IPS-15b (cell line): ENCODE results near the gene BMP2K.
A peak's percentile ranks its signal among the peaks of the same experiment; 100 is the strongest.

Source experiments
- H3K27me3 ChIP-seq: one replicate; pipeline ENCODE4 v1.6.1; 2013; ENCODE audit warnings: low read length; ENCODE audit not compliant: control insufficient read depth, insufficient read depth
- H3K36me3 ChIP-seq: one replicate; pipeline ENCODE4 v1.6.1; 2013; ENCODE audit warnings: low read length; ENCODE audit not compliant: control insufficient read depth, insufficient read depth
- H3K4me1 ChIP-seq: one replicate; pipeline ENCODE4 v1.6.1; 2013; ENCODE audit warnings: mild to moderate bottlenecking, low read length; ENCODE audit not compliant: control insufficient read depth, insufficient read depth
- H3K4me3 ChIP-seq: one replicate; pipeline ENCODE4 v1.5.1; 2013; ENCODE audit warnings: low read depth, low read length
- H3K9ac ChIP-seq: one replicate; pipeline ENCODE4 v1.6.1; 2013; ENCODE audit warnings: low read depth, mild to moderate bottlenecking, low read length
- H3K9me3 ChIP-seq: one replicate; pipeline ENCODE4 v1.6.1; 2013; ENCODE audit warnings: mild to moderate bottlenecking, low read length; ENCODE audit not compliant: control insufficient read depth, insufficient read depth

Gene BMP2K

DNA sequence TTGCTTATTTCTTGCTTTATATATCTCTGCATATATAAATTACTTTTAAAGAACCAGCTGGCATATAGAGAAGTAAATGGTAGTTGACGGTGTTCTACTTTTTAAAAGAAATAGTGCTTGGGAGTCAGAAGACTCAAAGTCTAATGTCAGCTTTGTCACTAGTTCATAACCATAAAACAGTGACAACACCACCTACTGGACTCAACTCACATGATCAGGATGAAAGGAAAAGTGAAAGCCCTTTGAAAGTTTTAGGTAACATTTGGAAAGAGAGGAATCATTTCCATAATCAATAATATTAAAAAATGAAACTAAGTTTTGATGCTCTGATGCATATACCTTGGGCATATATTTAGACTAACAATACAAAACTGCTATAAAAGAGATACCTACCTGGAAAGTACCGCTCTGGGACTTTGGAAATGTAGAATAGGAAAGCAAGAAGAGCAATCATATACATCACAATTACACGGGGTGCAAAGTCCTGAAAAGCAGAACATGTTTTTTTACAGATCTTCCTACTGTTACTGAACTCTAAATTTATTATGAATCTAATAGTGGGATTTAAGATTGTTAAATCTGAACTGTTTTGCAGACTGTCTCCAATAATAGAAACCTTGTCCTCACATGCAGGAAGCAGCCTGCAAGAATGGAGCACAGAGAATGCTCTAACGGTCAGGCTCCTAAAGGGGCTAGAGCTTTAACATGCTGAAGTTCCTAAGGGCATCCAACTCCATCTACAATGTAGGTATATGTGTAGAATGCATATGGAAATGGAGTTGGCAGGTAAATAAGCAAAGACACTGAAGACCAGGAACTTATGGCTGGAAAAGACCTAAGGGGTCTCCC lies 147.5 kb downstream of the BMP2K start:
- peaks cover 7% of the 10 kb centered on the region for H3K36me3 ChIP-seq
- H3K9ac ChIP-seq = no peak overlapping the region
- no peaks in the 10 kb centered on the region for H3K27me3 ChIP-seq
- H3K9me3 ChIP-seq = no peaks in the 10 kb centered on the region
- peaks cover 3% of the 10 kb centered on the region for H3K4me1 ChIP-seq
- no peak overlapping the region for H3K4me3 ChIP-seq

DNA sequence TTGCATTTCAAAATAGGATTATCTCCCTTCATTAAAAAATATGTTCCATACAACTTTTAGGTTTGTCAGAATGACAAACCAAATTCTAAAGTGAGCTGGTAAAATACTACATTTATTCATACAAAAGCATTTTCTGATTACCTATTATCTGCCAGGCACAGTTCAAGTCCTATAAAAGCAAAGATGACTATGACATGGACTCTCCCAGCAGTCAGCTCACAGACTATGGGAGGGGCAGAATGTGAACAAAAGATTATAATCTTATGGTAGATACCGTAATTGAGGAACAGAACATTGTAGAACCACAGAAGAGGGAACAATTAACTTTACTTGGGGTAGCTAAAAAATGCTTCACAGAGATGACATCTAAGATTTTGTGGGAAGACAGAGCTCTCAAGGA lies 150.7 kb downstream of the BMP2K start:
- peaks cover 7% of the 10 kb centered on the region for H3K36me3 ChIP-seq

DNA sequence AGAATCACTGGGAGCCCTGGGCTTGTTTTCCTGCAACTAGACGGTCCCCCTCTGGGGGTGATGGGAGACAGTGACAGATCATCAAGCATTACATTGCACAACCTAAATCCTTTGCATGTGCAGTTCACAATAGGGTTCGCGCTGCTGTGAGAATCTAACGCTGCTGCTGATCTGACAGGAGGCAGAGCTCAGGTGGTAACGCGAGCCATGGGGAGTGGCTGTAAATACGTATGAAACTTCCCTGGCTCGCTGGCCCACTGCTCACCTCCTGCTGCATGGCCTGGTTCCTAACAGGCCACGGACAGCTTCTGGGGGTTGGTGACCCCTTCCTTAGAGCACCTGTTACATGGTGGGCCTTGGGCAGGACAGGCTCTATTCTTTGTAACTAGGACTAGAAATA lies 152.7 kb downstream of the BMP2K start:
- no peaks in the 10 kb centered on the region for H3K9me3 ChIP-seq
- H3K4me3 ChIP-seq = no peak overlapping the region
- no peaks in the 10 kb centered on the region for H3K27me3 ChIP-seq
- no peak overlapping the region for H3K9ac ChIP-seq
- H3K4me1 ChIP-seq = no peaks in the 10 kb centered on the region
- peaks cover 2% of the 10 kb centered on the region for H3K36me3 ChIP-seq

More for the DNA sequence above, 150.7 kb downstream of the BMP2K start:
- H3K9me3 ChIP-seq = no peaks in the 10 kb centered on the region
- H3K4me3 ChIP-seq = no peak overlapping the region
- peaks cover 3% of the 10 kb centered on the region for H3K4me1 ChIP-seq
- H3K27me3 ChIP-seq = no peaks in the 10 kb centered on the region
- H3K9ac ChIP-seq = no peak overlapping the region

DNA sequence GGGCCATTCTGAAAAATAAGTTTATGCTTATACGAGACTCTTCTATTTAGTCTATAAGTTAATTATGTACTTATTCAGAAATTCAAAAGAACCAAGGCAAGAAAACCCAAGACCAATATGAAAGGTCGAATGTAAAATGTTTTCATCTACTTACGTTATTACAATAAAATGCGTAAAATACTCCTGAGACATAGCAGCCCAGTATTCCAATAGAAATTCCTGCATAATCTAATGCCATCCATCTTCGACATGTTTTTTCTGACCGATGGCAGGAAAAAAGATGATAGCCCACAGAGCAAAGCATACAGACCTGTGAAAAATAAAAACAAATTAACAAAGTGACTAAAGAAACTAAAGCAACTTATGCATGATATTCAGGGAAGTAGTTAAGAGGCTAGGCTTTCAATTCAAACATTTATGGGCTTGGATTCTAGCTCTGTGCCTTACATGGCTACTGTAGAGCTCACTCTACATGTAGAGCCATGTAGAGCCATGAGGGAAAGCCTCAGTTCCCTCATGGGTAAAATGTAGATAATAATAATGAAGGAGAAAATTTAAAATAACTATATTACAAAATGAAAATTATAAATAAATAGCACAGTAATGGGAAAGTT lies 154.0 kb downstream of the BMP2K start:
- no peak overlapping the region for H3K9ac ChIP-seq
- peaks cover 2% of the 10 kb centered on the region for H3K36me3 ChIP-seq
- no peak overlapping the region for H3K4me3 ChIP-seq
- H3K4me1 ChIP-seq = no peaks in the 10 kb centered on the region
- no peaks in the 10 kb centered on the region for H3K9me3 ChIP-seq
- no peaks in the 10 kb centered on the region for H3K27me3 ChIP-seq

DNA sequence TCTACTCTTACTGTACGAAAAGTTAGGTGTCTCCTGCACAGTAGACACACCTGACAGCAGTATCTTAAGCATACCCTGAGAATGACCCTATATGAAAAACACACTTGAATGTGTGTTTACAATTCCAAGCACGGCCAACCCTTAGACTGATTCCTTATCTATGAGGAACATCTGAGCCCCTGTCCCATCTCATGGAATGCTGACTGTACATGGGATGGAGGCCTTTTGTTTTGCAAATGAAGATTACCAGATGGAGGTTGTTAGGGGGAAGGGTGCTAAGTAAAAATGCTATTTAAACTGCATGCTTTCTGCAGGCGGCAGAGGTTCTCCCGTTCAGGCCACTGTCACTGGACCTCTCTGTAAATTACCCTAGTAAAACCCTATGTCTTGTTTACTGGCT lies 160.8 kb downstream of the BMP2K start:
- Histone ChIP-seq H3K9ac (peak overlapping the region; percentile 20), H3K4me1 (peaks cover 25% of the 10 kb centered on the region), H3K36me3 (no peaks in the 10 kb centered on the region), H3K9me3 (no peaks in the 10 kb centered on the region), H3K4me3 (peak overlapping the region; percentile 93), H3K27me3 (peaks cover 9% of the 10 kb centered on the region)

DNA sequence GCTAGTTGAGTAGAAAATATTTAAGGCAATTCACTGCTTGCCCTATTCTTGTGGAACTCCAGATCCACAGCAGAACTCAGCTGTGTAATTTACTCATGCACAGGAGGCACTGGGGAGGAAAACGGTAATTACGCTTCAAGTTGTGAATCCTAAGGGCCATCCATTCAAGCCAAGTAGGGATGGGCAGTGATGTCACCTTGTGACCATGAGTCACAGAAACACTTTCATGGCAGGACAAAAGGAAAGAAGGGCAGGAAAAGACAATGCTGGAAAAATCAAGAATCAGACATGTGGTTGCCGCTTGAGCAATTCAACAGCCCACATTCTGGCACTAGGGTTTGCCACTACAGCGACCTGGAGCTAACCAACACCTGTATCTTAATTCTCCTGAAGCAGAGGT lies 161.7 kb downstream of the BMP2K start:
- H3K4me1 ChIP-seq = peaks cover 25% of the 10 kb centered on the region
- H3K9ac ChIP-seq = no peak overlapping the region

DNA sequence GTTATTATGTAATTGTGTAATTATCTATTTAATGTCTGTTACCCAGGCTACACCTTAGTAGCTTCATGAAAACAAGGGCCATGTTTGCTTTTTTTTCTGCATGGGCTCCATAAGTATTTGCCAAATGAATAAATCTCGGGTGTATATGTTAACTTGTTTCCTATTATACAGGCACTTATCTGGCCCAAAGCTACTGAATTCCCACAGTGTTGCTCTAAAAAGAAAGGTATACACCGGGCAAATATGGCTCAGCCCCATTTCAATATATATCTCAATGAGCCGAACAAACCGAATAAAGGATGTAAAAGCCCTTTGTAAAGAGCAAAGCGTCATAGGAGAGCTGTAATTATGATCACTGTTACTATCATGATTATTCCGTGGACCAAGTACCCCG lies 162.3 kb downstream of the BMP2K start:
- peaks cover 9% of the 10 kb centered on the region for H3K27me3 ChIP-seq
- no peak overlapping the region for H3K9ac ChIP-seq
- H3K4me3 ChIP-seq = peak overlapping the region; percentile 93
- H3K36me3 ChIP-seq = no peaks in the 10 kb centered on the region
- H3K4me1 ChIP-seq = peaks cover 28% of the 10 kb centered on the region
- no peaks in the 10 kb centered on the region for H3K9me3 ChIP-seq

More for the DNA sequence above, 161.7 kb downstream of the BMP2K start:
- H3K27me3 ChIP-seq = peaks cover 9% of the 10 kb centered on the region
- H3K4me3 ChIP-seq = peak overlapping the region; percentile 93
- no peaks in the 10 kb centered on the region for H3K9me3 ChIP-seq
- H3K36me3 ChIP-seq = no peaks in the 10 kb centered on the region

DNA sequence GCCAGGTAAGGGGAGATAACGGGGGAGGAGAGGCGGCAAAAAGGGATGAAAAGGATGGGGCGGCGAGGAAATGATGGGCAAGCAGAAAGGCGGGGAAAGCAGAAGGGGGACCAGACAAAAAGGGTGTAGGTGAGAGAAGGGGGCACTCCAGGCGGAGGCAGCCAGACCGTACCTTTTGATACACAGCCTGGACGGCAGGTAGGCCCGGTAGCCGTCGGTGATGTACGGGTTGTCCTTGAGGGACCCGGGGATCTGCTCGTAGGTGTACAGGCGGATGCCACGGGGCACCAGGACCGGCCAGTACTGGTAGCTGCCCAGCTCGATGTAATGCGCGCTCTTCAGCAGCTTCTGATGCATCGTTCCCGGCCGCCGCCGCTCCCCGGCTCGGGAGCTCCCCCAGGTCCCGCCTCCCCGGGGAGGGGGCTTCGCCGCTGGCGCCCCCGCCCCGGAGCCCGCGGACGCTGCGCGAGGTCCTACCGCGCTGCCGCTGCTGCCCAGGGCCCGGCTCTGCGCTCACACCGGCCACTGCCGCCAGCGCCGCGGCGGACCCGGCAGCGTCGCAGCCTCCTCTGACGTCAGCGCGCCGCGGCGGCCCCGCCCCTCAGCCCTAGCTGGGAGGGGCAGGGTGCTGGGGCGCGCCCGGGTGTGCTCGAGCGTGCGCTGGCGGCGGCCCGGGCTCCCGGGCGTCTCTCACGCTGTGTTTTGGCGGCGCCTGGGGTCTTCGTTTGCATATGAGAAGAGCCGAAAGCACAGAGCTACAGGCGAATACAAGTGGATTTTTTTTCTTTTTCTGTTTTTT lies 162.9 kb downstream of the BMP2K start, which contains the start of gene PAQR3:
Gene PAQR3, minus strand, starts transcription at position 571 of the 799 bp plus-strand sequence. Its CDS starts 214 bp downstream, at position 357.
- Histone ChIP-seq H3K9me3 (no peaks in the 10 kb centered on the region), H3K9ac (peak within 1 kb of the TSS; percentile 77), H3K4me1 (peaks cover 28% of the 10 kb centered on the region), H3K4me3 (peak within 1 kb of the TSS; percentile 93), H3K36me3 (no peaks in the 10 kb centered on the region), H3K27me3 (peaks cover 9% of the 10 kb centered on the region)

DNA sequence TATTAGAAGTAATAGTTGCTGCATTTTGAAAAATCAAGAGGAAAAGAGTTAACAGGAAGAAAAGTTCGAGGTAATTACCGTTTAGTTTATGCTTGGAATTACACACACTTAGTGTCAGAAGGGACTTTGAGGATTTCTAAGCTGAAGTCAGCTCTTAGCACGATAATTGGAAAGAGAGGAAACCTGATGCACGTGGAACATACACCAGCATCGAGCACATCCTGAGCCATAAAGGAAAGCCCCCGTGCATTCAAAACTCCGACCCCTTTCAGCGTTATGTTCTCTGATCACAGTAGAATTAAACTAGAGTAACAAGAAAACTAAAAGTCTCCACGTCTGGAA lies 163.5 kb downstream of the BMP2K start:
- Histone ChIP-seq H3K36me3 (no peaks in the 10 kb centered on the region), H3K4me1 (peaks cover 28% of the 10 kb centered on the region), H3K9ac (no peak overlapping the region), H3K4me3 (peak overlapping the region; percentile 16), H3K27me3 (peaks cover 9% of the 10 kb centered on the region), H3K9me3 (no peaks in the 10 kb centered on the region)

DNA sequence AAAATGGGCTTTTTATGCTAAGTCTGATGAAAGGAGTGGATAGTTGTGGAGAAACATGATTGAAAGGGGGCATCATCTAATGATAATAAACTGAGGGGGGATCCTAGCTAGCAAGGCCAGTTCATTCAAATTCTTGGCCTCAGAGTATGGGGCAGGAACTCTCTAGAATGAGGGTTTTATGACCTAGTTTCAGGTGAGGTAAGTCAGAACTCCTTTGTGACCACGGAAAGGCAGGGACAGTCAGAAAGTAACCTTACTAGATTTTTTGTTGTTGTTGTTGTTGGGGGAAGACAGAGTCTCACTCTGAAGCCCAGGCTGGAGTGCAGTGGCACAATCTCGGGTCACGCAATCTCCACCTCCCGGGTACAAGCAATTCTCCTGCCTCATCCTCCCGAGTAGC lies 164.6 kb downstream of the BMP2K start:
- Histone ChIP-seq H3K9me3 (no peaks in the 10 kb centered on the region), H3K27me3 (peaks cover 9% of the 10 kb centered on the region), H3K9ac (no peak overlapping the region), H3K36me3 (no peaks in the 10 kb centered on the region), H3K4me1 (peaks cover 28% of the 10 kb centered on the region), H3K4me3 (no peak overlapping the region)

DNA sequence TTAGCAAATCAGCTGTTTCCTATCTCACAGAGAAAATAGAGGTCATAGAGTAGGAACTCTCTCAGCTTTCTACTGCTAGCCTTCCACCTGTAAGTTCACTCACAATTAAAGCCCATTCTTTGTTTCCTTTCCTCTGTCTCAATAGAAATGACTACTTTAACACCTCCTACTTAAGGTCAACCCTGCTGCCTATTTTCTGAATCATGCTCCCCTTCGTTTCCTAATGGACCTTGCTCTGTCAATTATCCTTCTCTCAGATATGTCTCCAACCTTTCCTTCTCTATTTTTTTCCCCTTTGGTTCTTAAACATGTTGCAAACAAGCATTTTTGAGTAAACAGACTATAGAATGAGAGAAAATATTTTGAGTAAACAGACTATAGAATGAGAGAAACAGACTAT lies 168.2 kb downstream of the BMP2K start:
- Histone ChIP-seq H3K9ac (no peak overlapping the region), H3K36me3 (no peaks in the 10 kb centered on the region), H3K4me1 (peaks cover 7% of the 10 kb centered on the region), H3K4me3 (no peak overlapping the region), H3K9me3 (no peaks in the 10 kb centered on the region), H3K27me3 (peaks cover 9% of the 10 kb centered on the region)
